GM15510 (cell line): ENCODE data around the gene ASCC1.

Experiments used
- POLR2A ChIP-seq: IDR thresholded peaks from 3 replicates; pipeline ENCODE4 v1.6.1; 2011; ENCODE audit warnings: borderline replicate concordance; ENCODE audit not compliant: insufficient read length; ENCODE audit errors: extremely low read depth

Gene ASCC1

DNA sequence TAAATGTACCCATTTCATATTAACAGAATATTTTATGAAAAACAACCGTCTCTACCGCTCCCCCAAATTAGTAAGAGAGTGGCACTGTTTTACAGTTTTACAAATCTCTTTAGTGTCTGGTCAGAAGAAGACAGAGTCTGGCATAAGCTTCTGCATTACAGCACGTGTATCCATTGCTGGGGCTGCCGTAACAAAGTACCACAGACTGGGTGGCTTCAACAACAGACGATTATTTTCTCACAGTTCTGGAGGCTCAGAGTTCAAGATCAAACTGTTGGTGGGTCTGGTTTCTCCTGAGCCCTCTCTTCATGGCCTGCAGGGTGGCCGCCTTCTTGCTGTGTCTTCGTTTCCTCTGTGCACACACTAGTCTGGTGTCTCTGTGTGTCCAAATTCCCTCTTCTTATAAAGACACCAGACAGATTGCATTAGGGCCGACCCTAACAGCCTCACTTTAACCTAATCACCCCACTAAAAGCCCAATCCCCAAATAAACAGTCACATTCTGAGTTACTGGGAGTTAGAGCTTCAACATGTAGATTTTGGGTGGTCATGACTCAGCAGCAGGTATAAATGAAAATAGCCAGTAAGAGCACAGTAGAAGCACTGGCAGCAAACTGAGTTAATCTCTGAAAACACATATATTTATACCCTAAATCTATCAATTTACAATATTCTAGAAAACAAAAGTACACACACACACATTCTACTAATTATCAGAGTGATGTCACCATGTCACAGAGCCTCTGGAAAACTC lies 123.7 kb downstream of the ASCC1 start:
- no peak for TF ChIP-seq POLR2A

DNA sequence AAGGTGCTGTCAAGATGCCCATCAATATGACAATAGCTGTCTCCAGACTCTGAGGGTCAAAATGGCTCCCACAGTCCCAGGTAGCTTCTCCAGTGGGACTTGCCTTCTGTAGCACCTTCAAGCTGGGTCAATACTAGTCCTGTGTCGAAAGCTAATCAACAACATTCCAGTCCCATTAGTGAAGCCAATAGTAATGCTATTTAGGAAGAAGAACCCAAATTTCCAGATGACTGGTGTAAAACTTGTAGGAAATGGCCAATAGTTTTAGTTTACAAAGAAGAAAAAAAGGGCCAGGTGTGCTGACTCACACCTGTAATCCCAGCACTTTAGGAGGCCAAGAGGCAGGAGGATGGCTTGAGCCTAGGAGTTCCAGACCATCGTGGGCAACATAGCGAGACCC lies 125.8 kb downstream of the ASCC1 start:
- TF ChIP-seq POLR2A, result no peak

DNA sequence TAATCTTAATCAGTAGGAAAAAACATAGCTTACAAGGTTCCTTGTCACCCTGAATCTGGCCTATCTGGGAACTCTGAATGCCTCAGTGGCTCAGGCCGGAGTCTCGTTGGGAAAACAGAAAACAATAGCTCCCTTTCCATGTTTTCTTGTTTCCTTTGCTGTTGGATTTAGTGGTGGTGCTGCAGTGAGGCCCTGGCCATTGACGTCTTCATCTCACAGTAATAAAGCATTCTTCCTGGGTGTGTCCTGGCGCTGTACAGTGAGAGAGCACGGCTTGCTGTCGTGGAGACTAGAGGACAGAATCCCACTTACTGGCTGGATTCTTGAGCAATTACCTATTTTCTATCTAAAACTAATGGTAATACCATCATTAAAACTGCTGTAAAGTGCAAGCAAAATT lies 126.5 kb downstream of the ASCC1 start:
- TF ChIP-seq POLR2A, result no peak

DNA sequence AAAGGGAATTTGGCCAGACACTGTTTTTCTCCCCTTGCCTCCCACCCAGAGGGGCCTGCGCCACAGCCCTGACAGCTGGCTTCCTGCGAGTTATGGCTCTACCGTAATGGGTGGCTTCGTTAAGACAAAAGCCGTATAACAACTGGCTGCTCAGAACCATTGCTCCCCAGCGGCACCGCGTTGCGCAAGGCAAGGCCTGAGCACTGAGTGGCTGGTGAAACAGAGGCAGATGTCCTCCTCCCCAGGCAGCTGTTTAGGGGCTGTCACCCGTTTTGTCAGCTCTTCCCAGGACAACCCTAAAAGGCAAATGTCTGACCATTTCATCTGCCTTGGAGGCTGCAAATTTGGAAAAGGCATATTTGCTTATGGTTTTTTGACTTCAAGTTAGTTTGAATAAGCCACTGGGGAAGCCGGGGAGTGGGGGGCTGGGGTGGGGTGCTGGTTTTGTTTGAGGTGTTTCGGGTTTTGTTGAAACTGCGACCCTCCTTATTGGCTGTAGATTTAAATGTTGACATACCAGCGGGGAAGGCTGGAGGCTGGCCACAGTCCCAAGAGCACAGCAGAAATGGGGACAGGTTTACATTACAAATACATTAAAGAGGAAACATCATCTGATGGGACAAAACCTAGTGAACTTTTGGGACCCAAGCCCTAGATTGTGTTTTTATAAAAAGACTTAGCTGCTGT lies 127.0 kb downstream of the ASCC1 start:
- no peak for TF ChIP-seq POLR2A

DNA sequence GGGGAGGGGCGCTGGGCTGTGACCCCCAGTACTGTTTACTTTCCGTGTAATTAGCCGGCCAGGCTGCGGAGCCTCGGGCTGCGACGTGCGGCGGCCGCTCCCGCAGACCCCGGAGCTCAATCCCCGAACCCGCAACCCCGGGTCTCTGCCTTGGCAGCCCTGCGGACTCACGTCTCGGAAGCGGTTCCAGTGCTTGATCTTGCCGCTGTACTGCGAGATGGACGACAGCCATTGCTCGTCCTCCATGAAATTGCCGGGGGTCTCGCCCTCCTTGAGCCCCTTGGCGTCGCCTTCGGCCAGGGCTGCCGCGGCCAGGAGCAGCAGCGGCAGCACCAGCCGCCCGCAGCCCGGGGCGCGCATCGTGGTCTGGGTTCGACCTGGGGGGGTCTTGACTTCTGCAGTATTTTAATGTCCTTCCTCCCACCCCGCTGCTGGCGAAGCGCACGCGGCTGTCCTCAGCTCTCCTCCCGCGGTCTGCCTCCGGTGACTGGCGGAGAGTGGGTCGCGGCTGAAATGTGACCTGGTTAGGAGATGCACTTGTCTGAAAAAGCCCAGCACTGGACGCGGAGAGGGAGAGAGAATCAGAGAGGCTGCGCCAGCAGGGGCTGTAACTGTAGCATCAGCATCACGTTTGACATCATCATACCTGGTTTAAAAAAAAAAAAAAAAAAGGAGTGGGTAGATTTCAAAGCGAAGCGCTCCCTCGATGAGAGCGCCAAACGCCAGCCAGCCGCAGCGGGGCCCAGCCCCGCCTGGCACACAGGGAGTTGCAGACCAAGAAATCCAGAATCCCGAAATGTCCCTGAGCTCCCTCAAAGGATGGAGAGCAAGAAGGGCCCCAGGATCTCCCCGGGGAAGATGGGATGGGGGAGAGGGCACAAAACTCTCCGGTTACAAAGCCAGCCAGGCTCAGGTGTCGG lies 127.8 kb downstream of the ASCC1 start, which contains the start of gene SPOCK2:
TSS of gene SPOCK2 (minus strand) at position 583 of the 920 bp plus-strand sequence. CDS start at position 360, 223 bp downstream.
- TF ChIP-seq POLR2A, result no peak

DNA sequence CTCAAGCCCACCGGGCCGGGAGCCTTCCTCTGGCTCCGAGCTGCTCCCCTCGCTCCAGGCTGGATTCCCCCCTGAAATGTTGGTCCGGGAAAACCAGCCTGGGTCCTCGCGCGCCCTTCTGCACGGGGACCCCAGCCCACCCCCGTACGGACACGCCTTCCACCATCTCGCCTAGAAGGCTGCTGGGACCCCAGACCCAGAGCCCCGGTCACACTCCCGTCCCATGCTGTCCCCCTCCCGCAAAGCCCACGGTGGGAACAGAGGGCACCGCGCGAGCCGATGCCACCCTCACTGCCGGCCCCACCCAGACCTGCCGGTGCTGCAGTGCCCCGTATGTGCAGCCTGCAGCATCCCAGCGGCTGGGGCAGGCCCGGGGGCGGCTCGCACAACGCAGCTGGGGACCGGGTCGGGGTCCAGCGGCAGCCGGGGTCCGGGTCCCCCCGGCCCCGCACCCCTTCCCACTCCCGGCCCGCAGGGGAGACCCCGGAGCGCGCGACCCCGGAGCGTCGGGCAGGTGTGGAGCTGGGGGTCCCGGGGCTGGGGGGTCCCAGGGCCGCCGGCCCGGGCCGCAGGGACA lies 128.6 kb downstream of the ASCC1 start:
- TF ChIP-seq POLR2A, result no peak

DNA sequence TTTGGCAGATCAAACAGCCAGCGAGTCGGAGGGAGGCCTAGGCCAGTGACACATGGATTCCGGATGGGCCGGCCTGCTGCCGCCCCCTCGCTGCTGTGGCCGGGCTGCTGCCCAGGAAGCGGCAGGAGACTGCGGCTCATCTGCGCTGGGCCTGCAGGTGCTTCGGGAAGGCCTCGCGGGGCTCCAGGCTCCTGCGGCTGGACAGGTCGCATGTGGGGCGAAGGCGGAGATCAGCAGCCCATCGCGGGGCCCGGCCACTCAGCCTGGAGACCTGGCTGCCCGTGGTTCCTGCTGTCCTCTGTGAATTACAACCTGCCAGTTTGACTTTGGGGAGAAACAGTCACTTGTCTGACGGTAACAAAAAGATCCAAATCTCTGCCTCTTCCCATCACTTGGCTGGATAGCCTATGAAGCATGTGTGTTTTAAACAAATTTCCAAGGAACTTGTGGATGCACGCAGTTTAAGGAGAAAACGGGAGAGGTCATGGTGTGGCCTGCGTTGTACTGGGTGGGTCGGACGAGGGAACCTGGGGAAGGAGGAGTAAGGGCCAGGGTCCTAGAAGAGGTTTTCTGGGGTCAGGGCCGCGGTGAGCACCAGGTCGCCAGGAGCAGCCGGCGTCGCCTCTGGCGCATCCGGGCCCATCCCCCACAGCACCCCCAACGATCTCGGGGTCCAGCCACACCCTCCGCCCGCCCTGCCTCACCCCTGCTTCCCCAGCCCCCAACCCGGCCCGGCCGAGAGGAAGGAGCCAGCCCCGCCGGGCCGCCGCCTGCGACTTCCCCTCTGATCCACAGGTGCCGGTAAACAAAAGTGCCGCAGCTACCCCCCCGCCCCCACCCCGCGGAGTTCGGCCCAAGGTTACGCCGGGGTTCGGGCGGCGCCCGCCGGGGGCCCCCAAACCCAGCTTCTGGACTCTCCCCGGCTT lies 129.3 kb downstream of the ASCC1 start:
- no peak for TF ChIP-seq POLR2A

DNA sequence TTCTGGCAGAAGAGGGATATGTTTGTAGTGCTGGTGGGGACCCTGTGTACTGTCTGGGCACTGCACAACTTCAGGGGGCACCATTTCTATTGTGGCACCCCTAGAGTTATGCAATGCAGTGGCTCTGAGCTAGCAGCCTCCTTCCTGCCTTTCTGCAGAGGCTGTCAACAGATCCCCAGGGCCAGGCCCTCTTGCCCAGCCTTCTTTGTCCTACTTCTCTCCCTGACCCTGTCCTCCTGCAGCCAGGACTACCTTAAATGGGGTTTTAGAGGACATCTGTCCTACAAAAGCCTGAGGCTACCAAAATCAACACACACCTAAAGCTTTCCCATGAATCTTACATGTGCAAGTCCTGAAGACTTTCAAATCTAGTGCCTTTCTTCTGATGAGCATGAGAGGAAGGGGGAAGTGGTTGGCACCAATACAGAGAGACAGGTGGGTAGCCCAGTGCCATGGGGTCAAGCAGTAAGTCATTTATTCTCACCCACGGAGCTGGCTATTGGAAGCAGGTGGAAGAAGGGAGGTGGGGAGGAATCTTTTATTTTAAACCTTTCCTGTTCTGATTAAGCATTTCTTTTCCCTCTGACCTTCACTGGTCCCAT lies 130.1 kb downstream of the ASCC1 start:
- TF ChIP-seq POLR2A, result no peak

DNA sequence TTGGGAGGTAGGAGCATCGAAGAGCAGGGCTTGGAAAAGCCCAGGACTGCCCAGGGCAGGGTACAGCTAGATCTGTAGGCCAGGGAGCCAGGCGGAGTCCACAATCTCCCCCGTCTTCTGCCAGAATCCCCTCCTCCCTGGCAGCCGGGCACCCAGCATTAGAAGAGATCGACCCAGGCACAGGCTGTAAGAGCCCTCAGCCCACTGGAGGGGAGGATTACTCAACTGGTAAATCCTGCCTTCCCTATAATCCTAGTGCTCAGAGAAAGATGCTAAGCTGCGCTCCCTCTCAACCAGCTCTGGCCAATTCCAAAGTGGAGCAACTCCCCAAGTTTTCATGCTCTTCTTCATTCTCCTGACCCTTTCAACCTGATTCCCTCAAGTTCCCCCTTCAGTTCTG lies 130.9 kb downstream of the ASCC1 start:
- no peak for TF ChIP-seq POLR2A

DNA sequence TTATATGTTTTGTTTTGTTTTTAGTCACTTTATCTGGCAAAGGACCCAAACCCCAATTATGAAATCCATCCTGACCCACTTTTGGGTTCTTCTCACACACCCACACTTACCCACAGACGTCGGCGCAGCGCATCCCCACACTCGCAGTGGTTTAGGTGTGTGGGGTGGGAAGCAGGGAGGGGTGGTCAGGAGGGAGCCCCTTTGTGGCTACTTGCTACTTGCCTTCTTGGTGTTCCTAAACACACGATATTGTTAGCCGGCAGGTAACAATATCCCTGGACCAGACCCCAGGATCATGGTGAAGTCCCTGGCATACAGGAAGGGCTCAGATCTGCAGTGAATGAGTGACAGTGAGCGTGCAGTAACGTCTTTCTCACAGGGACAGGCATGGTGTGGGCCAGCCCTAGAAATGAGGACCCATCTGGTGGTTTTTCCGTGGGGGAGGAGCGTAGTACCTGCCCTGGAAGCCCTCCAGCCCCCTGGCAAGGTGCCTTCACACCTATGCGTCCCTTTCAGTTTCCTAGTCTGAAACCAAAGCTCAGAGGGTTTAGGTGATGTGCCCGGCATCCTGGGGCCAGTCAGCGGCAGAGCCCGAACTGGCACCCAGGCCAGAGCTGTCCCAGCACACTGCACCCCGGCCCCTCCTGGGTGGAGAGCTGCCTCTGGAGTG lies 132.2 kb downstream of the ASCC1 start:
- no peak for TF ChIP-seq POLR2A

DNA sequence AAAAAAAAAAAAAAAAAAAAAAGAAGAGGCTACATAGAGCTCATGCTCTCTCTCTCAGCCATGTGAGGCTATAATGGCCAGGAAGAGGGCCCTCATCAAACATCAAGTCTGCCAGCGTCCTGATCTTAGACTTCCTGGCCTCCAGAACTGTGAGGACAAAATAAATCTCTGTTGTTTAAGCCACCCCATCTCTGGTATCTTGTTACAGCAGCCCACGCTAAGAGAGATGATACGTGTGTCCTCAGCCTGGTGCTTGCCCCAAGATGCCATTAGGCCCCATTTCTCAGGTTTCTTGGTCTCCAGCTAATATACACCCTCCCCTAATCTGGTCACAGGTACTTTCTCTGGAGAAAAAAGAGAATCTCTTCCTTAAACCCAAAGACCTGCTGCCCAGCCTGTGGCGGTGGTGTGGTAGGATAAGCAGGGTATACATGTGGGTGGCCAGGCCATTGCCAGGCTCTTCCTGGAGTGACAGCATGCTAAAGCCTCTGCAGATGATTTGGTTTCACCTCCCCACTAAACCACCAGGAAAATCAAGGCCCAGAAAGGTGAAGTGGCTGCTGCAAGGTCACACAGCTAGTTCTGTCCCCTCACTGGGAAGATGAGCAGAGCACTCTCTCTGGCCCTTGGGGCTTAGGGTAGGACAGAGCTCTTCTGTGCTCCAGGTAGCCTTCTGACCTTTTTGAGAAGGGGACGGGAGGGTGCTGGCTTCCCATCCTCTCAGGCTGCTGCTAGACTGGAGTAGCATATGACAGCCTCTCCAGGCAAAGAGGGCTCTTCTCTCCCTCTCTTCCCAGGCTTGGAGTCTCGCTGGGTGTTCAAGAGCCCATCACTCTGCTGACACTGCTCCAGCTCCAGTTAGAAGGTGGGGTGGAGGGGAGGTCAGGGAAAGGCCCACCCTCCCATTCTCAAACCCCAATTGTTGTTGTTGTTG lies 133.0 kb downstream of the ASCC1 start:
- no peak for TF ChIP-seq POLR2A
